ELF-1 (cell line): ENCODE data around the gene APOBEC3C.
A peak's percentile ranks its signal among the peaks of the same experiment; 100 is the strongest.
"Not testable (repeated sequence)": the region's sequence is repeated elsewhere in the genome, so short reads cannot be mapped to it uniquely, and the experiment has no call there.

Source experiments
- DNase-seq: peaks from one replicate; pipeline ENCODE4 v3.0.0-alpha.2; 2016; ENCODE audit warnings: low read depth, low spot score

The APOBEC3C gene

DNA sequence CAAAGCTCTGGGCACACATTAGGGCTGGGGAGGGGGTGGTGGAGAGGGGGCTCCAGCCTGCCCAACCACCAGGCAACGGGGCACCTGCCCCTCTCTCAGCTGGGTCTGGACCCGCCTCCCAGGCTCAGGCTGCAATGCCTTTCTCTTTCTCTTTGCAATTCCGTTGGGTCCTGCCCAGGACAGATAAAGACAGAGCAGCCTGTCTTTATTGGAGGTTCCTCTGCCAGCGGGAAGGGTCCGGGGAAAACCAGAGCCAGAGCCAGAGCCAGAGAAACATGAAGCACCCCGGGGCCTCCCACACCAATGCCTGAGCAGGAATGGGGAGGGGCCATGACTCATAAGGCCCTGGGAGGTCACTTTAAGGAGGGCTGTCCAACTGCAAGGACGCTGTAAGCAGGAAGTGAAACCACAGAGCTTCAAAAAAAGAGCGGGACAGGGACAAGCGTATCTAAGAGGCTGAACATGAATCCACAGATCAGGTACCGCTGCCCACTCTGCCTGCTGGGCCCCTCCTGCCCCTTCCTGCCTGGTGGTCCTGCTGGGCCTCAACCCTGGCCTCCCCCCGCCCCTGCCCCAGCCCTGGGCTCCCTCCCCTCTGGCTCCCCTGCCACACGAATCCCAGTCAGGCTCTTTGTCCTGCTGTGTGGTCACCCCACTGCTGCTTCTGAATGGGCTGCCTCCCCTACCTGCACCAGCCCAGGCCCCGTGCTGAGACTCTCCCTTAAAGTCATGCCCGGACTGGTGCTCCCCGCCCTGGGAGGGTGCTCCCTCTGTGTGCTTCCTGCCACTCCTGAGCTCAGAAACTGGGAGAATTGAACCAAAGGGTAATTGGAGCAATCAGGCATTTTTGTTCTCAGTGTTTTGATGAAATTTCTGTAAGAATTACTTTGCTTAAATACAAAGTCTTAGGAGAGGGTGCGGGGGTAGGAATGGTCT is 31.8 kb upstream of the APOBEC3C start, which contains the start of gene APOBEC3B:
APOBEC3B (plus strand) TSS at position 356 of the 936 bp plus-strand sequence; CDS start at position 463, 107 bp downstream.
- peak; percentile 84 for DNase-seq

DNA sequence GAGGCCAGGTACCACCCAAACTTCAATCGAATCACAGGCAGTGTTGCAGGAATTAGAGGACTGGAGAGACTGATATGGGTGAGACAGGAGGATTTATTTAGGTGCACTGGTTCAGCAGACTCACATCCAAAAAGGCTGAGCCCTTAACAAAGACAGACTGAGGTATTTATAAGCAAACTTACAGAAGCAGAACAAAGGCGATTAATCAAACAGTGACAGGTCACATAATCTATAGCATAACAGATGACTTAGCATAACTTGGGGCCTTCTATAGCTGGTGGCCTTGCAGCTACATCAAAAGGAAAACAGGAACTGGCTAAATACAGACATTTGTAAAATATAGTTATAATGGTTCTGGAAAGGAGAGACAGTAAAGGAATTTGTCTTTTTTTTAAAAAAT is 29.8 kb upstream of the APOBEC3C start:
- no peak for DNase-seq

DNA sequence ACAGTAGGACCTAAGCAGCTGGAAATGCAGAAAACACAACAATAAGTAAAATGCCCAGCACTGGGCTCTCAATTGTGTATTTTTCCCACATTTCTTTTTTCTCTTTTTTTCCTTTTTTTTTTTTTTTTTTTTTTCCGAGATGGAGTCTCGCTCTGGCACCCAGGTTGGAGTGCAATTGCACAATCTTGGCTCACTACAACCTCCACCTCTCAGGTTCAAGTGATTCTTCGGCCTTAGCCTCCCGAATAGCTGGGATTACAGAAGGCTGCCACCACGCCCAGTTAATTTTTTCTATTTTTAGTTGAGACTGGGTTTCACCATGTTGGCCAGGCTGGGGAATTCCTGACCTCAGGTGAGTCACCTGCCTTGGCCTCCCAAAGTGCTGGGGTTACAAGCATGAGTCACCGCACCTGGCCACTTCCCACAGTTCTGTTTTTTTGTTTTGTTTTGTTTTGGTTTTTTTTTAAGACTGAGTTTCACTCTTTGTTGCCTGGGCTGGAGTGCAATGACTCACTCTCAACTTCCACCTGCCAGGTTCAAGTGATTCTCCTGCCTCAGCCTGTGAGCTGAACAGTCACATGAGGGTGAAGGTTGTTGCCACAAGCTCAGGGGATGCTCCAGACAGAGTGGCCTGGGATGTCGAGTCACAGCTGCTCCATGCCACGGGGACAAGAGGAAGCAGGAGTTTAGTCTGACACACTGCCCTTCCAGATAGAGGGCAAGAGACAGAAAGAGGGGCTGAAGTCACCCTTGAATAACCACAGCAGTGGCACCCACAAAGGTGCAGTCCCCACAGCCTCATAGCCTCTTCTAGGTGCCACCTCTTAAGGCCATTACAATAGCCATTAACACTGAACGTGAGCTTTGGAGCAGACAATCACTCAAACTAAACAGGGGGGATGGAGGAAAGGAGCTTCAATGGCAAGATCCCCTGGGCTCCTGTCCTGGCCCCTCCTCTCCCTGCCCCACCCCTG is 29.0 kb upstream of the APOBEC3C start:
- not testable (repeated sequence) for DNase-seq

DNA sequence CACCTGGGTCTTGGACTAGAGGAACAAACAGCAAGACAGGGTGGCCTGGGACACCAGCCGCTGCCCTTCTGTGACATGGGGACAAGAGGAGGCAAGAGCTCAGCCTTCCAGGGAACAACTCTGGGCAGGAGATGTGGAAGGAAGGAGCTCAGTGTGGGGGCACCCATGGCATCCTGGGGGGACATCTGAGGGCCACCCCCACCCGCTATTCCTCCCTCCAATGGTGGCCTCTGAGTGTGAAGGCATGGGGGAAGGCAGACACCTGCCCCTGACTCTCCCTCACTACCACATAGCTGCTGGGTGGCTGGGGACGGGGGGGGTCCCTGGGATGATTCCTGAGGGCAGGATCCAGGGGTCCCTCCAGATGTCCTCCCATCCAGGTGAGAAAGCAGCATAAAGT is 27.4 kb upstream of the APOBEC3C start:
- no peak for DNase-seq

DNA sequence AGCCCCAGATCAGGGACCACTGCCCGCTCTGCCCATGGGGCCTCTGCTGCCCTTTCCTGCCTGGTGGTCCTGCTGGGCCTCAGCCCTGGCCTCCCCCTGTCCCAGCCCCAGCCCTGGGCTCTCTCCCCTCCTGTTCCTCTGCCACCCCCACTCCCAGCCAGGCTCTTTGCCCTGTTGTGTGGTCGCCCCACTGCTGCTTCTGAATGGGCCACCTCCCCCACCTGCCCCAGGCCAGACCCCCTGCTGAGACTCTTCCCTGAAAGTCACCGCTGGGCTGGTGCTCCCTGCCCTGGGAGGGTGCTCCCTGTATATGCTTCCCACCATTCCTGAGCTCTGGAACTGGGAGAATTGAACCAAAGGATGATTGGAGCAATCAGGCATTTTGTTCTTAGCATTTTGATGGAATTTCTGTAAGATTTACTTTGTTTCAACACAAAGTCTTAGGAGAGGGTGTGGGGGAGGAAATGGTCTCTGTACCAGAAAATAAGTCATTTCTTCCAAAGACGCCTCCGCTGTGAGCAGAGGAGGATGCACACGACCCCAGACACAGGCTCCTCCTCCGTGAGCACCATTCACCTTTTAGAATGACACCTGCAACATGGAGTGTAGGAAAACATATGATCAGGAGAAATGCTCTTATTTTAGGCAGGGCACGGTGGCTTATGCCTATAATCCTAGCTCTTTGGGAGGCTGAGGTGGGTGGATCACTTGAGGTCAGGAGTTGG is 26.7 kb upstream of the APOBEC3C start:
- no peak for DNase-seq

DNA sequence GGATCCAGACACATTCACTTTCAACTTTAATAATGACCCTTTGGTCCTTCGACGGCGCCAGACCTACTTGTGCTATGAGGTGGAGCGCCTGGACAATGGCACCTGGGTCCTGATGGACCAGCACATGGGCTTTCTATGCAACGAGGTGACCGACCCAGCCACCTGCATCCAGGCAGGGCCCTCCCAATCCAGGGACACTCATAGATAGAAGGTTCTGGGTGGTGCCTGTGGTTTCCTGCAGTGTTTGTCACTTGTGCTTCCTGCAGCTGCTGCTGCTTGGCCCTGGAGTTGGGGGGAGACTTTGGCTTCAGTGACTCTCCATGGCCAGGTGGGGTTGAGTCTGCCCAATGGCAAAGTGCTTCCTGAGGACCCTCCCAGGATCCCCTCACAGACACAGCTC is 24.6 kb upstream of the APOBEC3C start:
- no peak for DNase-seq

DNA sequence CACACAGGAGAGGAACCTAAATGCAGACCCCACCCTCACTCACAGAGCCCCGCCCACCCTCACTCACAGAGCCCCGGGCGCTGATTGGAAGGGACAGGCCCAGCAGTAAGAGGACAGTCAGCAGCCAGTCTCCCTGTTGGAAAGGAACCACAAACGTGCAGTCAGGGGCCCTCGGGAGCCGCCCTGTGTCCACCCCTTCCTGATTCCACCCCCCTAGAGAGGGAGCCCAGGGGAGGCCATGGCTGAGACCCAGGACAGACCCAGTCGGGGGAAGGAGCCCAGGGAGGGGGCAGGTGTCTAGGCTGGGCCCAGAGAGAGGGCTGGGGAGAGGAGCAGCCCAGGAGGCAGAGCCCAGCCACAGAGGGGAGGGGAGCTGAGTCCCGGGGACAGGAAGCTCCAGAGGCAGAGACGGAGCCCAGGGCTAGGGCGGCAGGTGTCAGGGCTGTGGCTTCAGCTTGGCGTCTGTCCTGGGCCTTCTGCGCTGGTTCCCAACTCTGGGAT is 21.1 kb upstream of the APOBEC3C start:
- DNase-seq: peak; percentile 73

DNA sequence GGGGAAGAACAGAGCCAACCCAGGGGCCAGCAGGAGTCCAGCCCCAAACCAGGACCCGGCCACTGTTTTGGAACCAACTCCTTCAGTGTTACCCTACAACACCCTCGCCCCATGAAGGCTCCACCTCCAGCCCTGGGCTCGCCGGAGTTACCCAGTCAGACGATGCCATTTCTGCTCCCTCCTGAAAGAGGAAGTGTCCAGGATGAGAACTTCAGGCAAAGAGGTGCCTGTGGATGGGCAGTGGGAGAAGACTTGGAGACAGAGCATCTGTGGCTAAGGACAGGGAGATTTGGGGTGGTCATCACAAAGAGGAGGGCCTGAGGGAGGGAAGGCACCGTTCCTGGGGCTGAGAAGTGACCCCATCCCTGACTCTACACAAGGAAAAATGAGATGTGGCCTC is 18.0 kb upstream of the APOBEC3C start:
- no peak for DNase-seq

DNA sequence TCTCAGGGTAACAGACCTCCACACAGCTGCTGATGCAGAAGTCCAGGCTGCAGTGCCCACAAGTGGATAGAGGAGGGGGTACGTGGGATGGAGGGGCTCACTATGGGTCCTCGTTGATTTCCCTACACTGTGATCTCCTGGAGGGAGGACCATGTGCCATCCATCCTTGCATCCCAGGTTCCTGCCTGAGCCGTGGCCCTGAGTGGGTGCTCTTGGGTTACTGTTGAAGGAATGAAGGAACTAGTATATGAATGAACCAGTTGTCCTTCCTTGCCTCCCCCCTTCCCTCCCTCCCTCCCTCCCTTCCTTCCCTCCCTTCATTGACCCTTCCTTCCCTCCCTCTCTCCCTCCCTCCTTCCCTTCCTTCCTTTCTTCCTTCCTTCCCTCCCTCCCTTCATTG is 16.5 kb upstream of the APOBEC3C start:
- no peak for DNase-seq

DNA sequence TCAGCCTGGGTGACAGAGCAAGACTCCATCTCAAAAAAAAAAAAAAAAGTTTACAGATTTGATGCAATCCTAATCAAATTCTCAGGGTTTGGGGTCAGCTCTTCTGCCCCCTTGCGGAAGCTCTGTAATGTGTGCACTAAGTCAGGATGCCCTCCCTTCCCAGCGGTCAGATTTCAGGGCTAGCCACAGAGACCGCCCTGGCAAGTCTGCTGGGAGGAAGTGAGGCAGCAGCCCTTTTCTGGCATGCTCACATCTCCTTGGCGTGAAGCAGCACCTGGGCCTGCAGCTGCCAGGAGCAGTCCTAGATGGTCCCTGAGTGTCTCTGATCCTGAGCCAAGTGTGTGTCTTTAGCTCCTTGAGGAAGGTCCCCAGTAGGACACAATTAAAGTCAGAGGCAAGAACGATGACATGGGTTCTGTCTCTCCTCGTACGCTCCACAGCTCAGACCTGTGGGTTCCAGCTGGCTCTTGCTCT is 10.9 kb upstream of the APOBEC3C start:
- DNase-seq: peak; percentile 86

DNA sequence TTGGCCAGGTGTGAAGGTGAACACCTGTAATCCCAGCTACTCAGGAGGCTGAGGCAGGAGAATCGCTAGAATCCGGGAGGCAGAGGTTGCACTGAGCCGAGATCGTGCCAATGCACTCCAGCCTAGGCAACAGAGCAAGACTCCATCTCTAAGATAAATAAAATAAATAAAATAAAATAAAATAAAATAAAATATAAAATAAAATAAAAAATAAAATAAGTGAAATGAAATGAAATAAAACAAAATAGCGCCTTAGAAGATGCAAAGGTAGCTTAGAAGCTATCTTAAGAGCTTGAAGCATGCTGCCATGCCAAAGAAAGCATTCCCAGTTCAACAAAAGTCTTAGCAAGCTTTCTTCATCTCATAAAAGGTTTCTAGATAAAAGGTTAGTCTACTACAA is 6.9 kb upstream of the APOBEC3C start:
- no peak for DNase-seq

DNA sequence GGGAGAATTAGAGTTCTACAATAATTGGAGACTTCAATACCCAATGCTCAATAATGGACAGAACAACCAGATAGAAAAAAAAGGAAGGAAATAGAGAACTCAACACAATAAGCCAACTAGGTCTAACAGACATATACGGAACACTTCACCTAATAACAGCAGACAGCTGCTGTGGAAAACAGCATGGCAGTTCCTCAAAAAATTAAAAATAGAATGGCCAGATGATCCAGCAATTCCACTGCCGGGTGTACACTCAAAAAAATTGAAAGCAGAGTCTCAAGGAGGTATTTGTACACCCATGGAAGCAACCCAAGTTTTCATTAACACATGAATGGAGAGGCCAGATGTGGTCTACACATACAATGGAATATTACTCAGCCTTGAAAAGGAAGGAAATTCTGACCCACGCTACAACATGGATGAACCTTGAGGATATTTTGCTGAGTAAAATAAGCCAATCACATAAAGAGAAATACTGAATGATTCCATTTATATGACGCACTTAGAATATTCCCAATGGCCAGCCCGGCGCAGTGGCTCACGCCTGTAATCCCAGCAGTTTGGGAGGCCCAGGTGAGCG is 5.7 kb upstream of the APOBEC3C start:
- not testable (repeated sequence) for DNase-seq

DNA sequence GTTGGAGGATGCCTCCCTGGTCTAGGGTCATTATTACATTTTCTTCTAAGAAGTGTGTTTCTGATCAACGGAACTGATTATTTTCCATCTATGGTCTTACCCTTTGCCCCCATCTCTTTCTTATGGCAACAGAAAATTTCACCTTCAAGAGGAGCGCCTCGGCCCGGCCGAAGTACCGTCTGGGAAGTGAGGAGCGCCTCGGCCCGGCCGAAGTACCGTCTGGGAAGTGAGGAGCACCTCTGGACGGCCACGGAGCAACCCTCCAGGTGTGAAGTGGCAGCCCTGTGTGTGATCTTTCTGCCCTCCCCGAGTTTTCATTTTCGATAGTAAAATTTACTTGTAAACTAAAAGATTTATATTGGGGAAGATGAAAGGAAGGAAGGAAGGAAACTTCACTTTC is 3.1 kb upstream of the APOBEC3C start:
- DNase-seq: no peak

DNA sequence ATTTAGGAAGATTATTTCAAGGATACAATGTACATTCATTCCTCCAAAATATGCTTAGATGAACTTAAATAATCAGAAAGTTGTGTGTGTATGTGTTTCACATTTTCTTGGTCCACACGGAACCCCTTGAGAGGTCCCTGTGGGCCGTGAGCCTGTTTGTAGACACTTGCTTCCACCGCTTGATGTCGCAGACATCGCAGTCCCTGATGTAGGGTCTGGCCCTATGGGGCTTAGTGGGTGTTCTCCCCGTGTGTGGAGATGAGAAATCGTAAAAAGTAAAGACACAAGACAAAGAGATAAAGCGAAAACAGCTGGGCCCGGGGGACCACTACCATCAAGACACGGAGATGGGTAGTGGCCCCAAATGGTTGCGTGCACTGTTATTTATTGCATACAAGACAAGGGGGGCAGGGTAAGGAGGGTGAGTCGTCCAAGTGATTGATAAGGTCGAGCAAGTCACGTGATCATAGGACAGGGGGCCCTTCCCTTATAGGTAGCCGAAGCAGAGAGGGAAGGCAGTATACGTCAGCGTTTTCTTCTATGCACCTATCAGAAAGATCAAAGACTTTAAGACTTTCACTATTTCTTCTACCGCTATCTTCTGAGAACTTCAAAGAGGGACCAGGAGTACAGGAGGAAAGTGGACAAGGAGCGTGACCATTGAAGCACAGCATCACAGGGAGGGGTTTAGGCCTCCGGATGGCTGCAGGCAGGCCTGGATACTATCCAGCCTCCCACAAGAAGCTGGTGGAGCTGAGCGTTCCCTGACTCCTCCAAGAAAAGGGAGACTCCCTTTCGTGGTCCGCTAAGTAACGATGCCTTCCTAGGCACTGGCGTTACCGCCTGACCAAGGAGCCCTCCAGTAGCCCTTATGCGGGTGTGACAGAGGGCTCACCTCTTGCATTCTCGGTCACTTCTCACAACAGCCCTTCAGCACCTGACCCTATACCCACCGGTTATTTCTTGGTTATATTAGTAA is 1.2 kb upstream of the APOBEC3C start:
- DNase-seq: peak; percentile 23

DNA sequence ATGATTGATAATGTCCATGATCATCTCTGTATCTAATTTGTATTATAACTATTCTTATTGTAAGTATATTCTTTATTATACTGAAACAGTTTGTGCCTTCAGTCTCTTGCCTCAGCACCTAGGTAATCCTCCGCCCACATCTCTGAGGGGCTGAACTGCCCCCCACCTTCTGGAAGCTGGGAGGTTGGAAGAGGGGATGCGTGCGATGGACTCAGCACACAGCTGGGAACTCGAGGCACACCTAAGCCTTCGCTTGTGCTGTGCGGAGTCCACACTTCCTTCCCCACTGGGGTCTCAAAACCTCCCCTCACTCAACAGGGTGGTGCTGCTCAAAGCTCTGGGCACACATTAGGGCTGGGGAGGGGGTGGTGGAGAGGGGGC is 506 bp upstream of the APOBEC3C start:
- DNase-seq: not testable (repeated sequence)

DNA sequence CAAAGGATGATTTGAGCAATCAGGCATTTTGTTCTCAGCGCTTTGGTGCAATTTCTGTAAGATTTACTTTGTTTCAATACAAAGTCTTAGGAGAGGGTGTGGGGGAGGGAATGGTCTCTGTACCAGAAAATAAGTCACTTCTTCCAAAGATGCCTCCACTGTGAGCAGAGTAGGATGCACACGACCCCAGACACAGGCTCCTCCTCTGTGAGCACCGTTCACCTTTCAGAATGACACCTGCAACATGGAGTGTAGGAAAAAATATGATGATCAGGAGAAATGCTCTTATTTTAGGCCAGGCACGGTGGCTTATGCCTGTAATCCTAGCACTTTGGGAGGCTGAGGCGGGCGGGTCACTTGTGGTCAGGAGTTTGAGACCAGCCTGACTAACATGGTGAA is 665 bp downstream of the APOBEC3C start:
- not testable (repeated sequence) for DNase-seq

DNA sequence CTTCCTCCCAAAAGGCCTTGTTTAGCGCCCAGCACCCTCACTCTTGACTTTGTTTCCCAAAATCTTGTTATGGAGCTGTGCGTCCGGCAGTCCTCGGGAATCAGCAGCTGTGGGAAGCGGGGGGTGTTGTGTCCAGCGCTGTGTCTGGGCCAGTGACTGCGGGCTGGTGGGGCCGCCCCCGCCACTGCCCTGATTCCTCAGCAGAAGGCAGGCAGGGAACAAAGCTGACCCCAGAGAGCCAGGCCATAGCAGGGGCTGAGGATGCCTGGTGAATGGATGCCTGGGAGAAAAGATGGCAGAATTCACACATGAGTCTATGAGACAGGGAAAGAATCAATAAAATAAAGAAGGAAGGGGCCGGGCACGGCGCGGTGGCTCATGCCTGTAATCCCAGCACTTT is 2.5 kb downstream of the APOBEC3C start:
- DNase-seq: no peak

DNA sequence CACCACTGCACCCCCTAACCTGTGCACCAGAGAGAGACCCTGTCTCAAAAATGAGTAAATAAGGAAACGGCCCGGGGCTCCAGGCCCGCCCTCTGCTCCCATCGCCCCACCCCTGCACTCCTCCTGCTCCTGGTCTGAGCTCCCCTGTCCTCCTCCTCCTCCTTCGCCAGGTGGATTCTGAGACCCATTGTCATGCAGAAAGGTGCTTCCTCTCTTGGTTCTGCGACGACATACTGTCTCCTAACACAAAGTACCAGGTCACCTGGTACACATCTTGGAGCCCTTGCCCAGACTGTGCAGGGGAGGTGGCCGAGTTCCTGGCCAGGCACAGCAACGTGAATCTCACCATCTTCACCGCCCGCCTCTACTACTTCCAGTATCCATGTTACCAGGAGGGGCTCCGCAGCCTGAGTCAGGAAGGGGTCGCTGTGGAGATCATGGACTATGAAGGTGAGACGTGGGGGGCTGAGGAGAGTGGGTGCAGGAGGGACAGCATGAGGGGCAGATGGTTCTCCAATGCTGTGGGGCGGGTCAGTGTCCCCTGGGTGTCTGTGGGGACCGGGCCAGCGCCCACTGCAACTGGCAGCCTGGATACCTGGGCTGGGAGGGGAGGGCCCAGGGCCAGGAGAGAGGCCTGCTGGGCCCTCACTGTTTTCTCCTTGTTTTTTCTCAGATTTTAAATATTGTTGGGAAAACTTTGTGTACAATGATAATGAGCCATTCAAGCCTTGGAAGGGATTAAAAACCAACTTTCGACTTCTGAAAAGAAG is 3.7 kb downstream of the APOBEC3C start:
- DNase-seq: peak; percentile 74
